Common myeloid progenitor, CD34-positive (primary cell): ENCODE data around the gene DCXR. TPM values are rescaled to one million over a fixed set of nuclear protein-coding genes. Genes with fewer than 3 reads are reported as not detected.

Experiments
- CTCF ChIA-PET: fragments of 350-600 bp; sonication (Branson Sonifier 250); formaldehyde crosslinking; loops from one replicate; lab custom pipeline; 2021; ENCODE audit warnings: antibody characterized with exemption; lab: Charles Lee
- POLR2A ChIA-PET: fragments of 350-600 bp; sonication (Branson Sonifier 250); formaldehyde crosslinking; loops from one replicate; lab custom pipeline; 2021; ENCODE audit warnings: antibody characterized with exemption; lab: Charles Lee
- DNase-seq, 3 donors: peaks; one replicate each; pipeline versions ENCODE4 v3.0.0 to v3.0.0-alpha.2; 2013
- H3K27ac ChIP-seq, 2 experiments: 1 replicate in 1 of 2; 2 replicates in 1 of 2; pipeline ENCODE4 v1.7.0; 2013; ENCODE audit warnings: inconsistent platforms in 2 of 2, low read length in 2 of 2, mild to moderate bottlenecking in 2 of 2, low read depth in 1 of 2, moderate library complexity in 1 of 2; ENCODE audit not compliant: severe bottlenecking in 2 of 2, insufficient read depth in 1 of 2, poor library complexity in 1 of 2
- H3K27me3 ChIP-seq, 5 experiments: replicated peaks in 2 of 5; 1 replicate in 3 of 5; 2 replicates in 2 of 5; pipeline versions ENCODE4 v1.6.1 to v1.7.0; 2013; ENCODE audit warnings: low read length in 4 of 5, mild to moderate bottlenecking in 2 of 5, moderate library complexity in 2 of 5, inconsistent platforms in 1 of 5; ENCODE audit not compliant: insufficient read depth in 5 of 5, control insufficient read depth in 4 of 5
- H3K36me3 ChIP-seq, 4 experiments: 1 replicate in 2 of 4; 2 replicates in 2 of 4; pipeline versions ENCODE4 v1.6.1 to v1.7.0; 2013; ENCODE audit warnings: low read length in 3 of 4, control low read depth in 1 of 4, mild to moderate bottlenecking in 1 of 4; ENCODE audit not compliant: control insufficient read depth in 4 of 4, insufficient read depth in 4 of 4
- H3K4me1 ChIP-seq, 4 experiments: 1 replicate in 3 of 4; 2 replicates in 1 of 4; pipeline versions ENCODE4 v1.6.1 to v1.7.1; 2013; ENCODE audit warnings: low read length in 3 of 4, mild to moderate bottlenecking in 3 of 4, control low read depth in 1 of 4, inconsistent platforms in 1 of 4, moderate library complexity in 1 of 4; ENCODE audit not compliant: control insufficient read depth in 4 of 4, insufficient read depth in 4 of 4; ENCODE audit errors: control extremely low read depth in 1 of 4
- H3K4me3 ChIP-seq, 7 experiments: 1 replicate in 4 of 7; 2 replicates in 3 of 7; pipeline versions ENCODE4 v1.5.1 to v1.7.0; 2013; ENCODE audit warnings: mild to moderate bottlenecking in 7 of 7, low read length in 6 of 7, moderate library complexity in 6 of 7, inconsistent platforms in 2 of 7, low read depth in 2 of 7, control low read depth in 1 of 7; ENCODE audit not compliant: insufficient read depth in 4 of 7, control insufficient read depth in 1 of 7; ENCODE audit errors: extremely low read depth in 1 of 7
- H3K9me3 ChIP-seq, 5 experiments: 1 replicate in 4 of 5; 2 replicates in 1 of 5; pipeline versions ENCODE4 v1.6.1 to v1.7.1; 2013; ENCODE audit warnings: low read length in 4 of 5, mild to moderate bottlenecking in 2 of 5, inconsistent platforms in 1 of 5, low read depth in 1 of 5, moderate library complexity in 1 of 5; ENCODE audit not compliant: control insufficient read depth in 4 of 5, insufficient read depth in 2 of 5; ENCODE audit errors: control extremely low read depth in 1 of 5
- WGBS: methylation state at CpG from one replicate; pipeline ENCODE4 v1.1.5; 2013; ENCODE audit not compliant: insufficient coverage; 5-methylcytosine and 5-hydroxymethylcytosine counted together
- polyA plus RNA-seq: library from polyadenylated mRNA; unstranded; fragments of 120-200 nt; gene quantifications from one replicate; pipeline ENCODE4 v1.2.1, GENCODE V29; 2013

Gene DCXR
- 38.9 TPM for polyA plus RNA-seq

DNA sequence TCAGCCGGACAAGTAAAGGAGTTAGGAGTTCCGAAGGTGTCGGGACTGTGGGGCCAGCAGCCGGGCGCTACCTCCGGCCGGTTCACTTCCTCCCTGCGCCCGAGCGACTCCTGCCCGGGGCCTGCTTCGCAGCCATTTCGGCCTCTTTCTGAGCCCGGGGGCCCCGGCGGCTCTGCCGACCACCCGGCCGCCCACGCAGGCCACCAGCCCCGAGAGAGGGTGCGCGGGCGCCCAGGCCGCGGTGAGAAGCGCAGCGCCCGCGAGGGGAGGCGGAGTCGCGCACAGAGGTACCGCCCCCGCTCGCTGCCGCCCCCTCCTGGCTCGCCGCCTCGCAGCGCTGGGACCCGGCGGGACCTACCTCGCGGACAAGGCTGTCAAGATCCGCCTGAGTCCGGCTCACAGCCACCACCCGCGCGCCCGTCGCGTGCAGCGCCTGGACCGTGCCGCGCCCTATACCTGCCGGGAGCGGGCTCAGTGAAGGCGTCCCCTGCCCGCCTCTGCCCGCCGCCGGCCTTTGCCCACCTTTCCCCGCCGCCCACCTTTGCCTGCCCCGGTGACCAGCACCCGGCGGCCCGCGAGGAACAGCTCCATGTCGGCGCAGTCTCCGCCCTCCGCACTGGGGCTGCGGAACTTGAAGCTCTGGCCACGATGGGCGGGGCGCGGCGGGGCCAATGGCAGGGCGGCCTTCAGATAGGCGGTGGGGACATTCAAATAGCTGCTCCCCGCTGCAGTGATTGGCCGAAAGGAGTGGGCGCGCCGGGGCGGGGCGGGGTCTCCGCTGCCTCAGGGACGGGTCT is at the start of gene DCXR:
DCXR (minus strand) TSS at position 606 of the 797 bp plus-strand sequence; CDS start at position 591, 15 bp downstream.
- WGBS: 0% methylated on average over 92 of the region's 92 CpGs
- DNase-seq: peak; percentile 96 to 98 (median 97)
- H3K4me1 ChIP-seq: peaks cover 0 to 23% (median 19%) of the 10 kb centered on the region in 4 experiments
- H3K27ac ChIP-seq: peak within 1 kb of the TSS in 1 of 2 experiments; percentile 66
- H3K4me3 ChIP-seq: peak within 1 kb of the TSS; percentile 40 to 83 (median 74)
- peaks cover 0 to 14% (median 2%) of the 10 kb centered on the region in 4 experiments for H3K36me3 ChIP-seq
- no peaks in the 10 kb centered on the region for H3K9me3 ChIP-seq
- ChIA-PET CTCF (interaction anchor here (0.8 to 1.6 kb wide), 15 partner anchors 9 to 164 kb away, joined by 3 to 8 read pairs (median 3); partner anchors contain the start of gene DUS1L), POLR2A (interaction anchor here (0.8 to 1.0 kb wide), 3 partner anchors 60 to 61 kb away, joined by 3 to 5 read pairs (median 4); partner anchors contain the start of genes ASPSCR1 and FASN)
- H3K27me3 ChIP-seq: no peaks in the 10 kb centered on the region

- 94% methylated on average over 20 of the region's 25 CpGs for WGBS
- H3K9me3 ChIP-seq: no peaks in the 10 kb centered on the region
- H3K27me3 ChIP-seq: no peaks in the 10 kb centered on the region
- H3K36me3 ChIP-seq: peaks cover 3 to 100% (median 69%) of the 10 kb centered on the region in 4 experiments
- no peak overlapping the region for H3K27ac ChIP-seq
- H3K4me1 ChIP-seq: no peaks in the 10 kb centered on the region
- H3K4me3 ChIP-seq: no peak overlapping the region
- ChIA-PET POLR2A (interaction anchor here (0.6 kb wide), 1 partner anchor 30 kb away, joined by 4 read pairs; no protein-coding TSS in a partner anchor), CTCF (no interaction called here)
- no peak for DNase-seq
Measured at GRCh38 chr17:82085931-82086764, 48.7 kb upstream of the DCXR start.

GRCh38 chr17:82085031-82085861 is 47.7 kb upstream of the DCXR start:
- no peaks in the 10 kb centered on the region for H3K27me3 ChIP-seq
- POLR2A ChIA-PET: no interaction called here
- 97% methylated on average over 46 of the region's 49 CpGs for WGBS
- H3K27ac ChIP-seq: no peak overlapping the region
- no peaks in the 10 kb centered on the region for H3K4me1 ChIP-seq
- no peak for DNase-seq
- H3K4me3 ChIP-seq: no peak overlapping the region
- CTCF ChIA-PET: interaction anchor here (0.6 kb wide), 1 partner anchor 13 kb away, joined by 3 read pairs; no protein-coding TSS in a partner anchor
- peaks cover 3 to 100% (median 68%) of the 10 kb centered on the region in 4 experiments for H3K36me3 ChIP-seq
- no peaks in the 10 kb centered on the region for H3K9me3 ChIP-seq

DNA sequence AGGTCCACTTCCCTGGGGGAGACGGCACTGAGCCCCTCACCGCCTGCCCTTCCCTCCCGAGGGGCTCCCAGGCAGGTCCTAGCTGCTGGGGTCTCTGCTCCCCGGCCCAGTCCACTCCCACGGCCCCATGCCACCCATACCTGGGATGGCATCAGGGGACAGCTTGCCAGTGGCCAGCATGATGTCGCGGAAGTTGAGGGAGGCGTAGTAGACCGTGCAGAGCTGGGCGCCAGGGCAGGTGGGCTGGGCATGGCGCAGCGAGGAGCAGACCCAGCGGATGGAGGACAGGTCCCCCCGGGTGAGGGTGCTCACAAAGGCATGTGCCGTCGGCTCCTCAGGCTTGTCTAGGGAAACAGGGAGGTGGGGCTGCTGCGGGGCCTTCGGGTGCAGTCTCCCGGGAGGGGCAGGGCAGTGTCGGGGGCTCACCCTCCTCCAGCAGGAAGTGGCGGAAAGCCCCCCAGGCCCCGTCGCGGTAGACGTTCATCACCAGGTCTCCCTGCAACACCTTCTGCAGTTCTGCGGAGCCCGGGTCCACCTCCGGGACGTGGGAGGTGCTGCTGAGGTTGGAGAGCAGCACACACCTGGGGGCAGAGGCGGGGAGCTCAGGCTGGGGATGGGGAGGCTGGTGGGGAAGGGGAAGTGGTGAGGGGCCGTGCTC is 47.0 kb upstream of the DCXR start:
- peaks cover 3 to 99% (median 70%) of the 10 kb centered on the region in 4 experiments for H3K36me3 ChIP-seq

DNA sequence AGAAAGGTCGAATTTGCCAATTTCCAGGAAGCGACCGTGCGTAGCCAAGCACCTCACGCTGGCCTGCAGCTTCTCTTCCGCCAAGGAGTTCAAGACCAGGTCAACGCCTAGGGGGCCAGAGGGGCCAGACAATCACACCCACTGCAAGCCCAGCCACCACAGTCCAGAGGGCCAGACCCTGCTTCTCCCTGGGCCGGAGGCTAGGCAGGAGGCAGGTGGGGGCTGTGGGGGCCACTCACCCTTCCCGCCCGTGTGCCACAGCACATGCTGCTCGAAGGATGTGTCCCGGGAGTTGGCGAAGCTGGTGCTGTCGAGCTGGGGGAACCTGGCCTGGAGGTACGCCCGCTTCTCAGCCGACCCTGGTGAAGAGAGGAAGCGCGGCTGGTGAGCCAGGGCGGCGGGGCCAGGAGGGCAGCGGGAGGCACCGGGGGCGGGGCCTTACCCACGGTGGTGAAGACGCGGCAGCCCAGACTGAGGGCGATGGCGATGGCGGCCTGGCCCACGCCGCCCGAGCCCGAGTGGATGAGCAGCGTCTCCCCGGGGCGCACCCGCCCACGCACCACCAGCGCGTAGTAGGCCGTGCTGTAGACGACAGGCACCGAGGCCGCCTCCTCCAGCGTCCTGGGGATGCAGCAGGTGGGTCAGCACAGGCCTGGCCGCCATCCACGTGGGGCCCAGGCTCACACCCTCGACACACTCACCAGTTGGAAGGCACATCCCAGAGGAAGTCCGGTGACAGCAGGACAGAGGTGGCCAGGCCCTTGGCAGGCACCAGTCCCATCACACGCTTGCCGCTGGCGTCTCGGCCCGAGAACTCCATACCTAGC is 46.2 kb upstream of the DCXR start:
- CTCF ChIA-PET: no interaction called here
- H3K36me3 ChIP-seq: peaks cover 3 to 98% (median 70%) of the 10 kb centered on the region in 4 experiments
- no peaks in the 10 kb centered on the region for H3K4me1 ChIP-seq
- WGBS: 96% methylated on average over 45 of the region's 55 CpGs
- H3K27me3 ChIP-seq: no peaks in the 10 kb centered on the region
- no peak overlapping the region for H3K27ac ChIP-seq
- POLR2A ChIA-PET: no interaction called here
- H3K9me3 ChIP-seq: no peaks in the 10 kb centered on the region
- no peak overlapping the region for H3K4me3 ChIP-seq
- DNase-seq: no peak

More for the DNA sequence above, 47.0 kb upstream of the DCXR start:
- no peaks in the 10 kb centered on the region for H3K9me3 ChIP-seq
- ChIA-PET CTCF (no interaction called here), POLR2A (no interaction called here)
- no peak overlapping the region for H3K4me3 ChIP-seq
- 97% methylated on average over 30 of the region's 31 CpGs for WGBS
- no peaks in the 10 kb centered on the region for H3K27me3 ChIP-seq
- no peak overlapping the region for H3K27ac ChIP-seq
- H3K4me1 ChIP-seq: no peaks in the 10 kb centered on the region
- no peak for DNase-seq
